ENCODE results near the gene ETV6.

- TF ChIP-seq CTCF (IDR thresholded peaks at IDR 0.05) (no peak), POLR2A (IDR thresholded peaks at IDR 0.05) (no peak)
Measured at GRCh38 chr12:11747969-11748368, 98.5 kb downstream of the ETV6 start.

All from vagina (tissue), 2 donors.